Keratinocyte (primary cell): ENCODE measurements around the gene MEP1A.
"Not testable (repeated sequence)": the region's sequence is repeated elsewhere in the genome, so short reads cannot be mapped to it uniquely, and the experiment has no call there.

Source experiments
- CTCF ChIP-seq, 3 experiments: IDR thresholded peaks in 1 of 3; conservative IDR thresholded peaks in 1 of 3; optimal IDR thresholded peaks in 1 of 3; 2 replicates in 2 of 3; 3 replicates in 1 of 3; pipeline versions ENCODE3 to v1.5.1; 2011; ENCODE audit warnings: low read length in 3 of 3, mild to moderate bottlenecking in 3 of 3, moderate library complexity in 2 of 3, control low read depth in 1 of 3, inconsistent platforms in 1 of 3; ENCODE audit not compliant: insufficient read depth in 2 of 3; ENCODE audit errors: extremely low read depth in 1 of 3
- EZH2 ChIP-seq: IDR thresholded peaks from one replicate; pipeline ENCODE4 v1.6.1; 2012; ENCODE audit warnings: inconsistent platforms, mild to moderate bottlenecking, low read length, moderate library complexity

DNA sequence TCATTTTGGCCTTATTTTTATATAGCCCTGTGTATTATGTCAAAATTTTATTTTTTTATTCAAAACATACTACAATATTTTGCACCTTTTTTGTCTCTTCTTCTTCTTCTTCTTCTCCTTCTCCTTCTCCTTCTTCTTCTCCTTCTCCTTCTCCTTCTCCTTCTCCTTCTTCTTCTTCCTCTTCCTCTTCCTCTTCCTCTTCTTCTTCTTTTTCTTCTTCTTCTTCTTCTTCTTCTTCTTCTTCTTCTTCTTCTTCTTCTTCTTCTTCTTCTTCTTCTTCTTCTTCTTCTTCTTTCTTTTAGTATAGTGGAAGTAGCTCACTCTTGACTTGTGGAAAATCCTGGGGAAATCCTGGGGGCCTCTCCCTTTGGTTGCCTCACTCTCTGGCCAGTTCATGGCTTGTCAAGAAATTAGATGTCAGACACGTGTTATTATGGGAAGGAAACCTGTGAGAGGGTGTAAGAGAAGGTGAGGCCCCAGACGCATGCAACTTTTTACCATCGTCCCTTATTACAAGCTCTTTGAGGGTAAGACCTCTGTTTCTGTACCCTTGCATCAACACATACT lies 48.9 kb upstream of the MEP1A start:
- not testable (repeated sequence) for TF ChIP-seq CTCF (optimal IDR thresholded peaks at IDR 0.05 in 1 of 3, IDR thresholded peaks at IDR 0.05 in 1 of 3, conservative IDR thresholded peaks at IDR 0.05 in 1 of 3; ENCODE audit: extremely low read depth in 1 of 3, insufficient read depth in 2 of 3, low read length in 3 of 3); EZH2
